ENCODE data around the gene ADGRF1. TPM values are rescaled to one million over a fixed set of nuclear protein-coding genes. Genes with fewer than 3 reads are reported as not detected.
"Not testable (repeated sequence)": the region's sequence is repeated elsewhere in the genome, so short reads cannot be mapped to it uniquely, and the experiment has no call there.

Gene ADGRF1
- not detected in 2 replicates for total RNA-seq (2014; rRNA removed; shearing (Covaris generic))

GRCh38 chr6:47042275-47042791, at the start of gene ADGRF1:
Gene ADGRF1 (minus strand): TSS chr6:47042332. CDS start chr6:47029061, 13,271 bp downstream.
- no peak for DNase-seq (ENCODE audit: low read depth in 1 of 2, low spot score in 2 of 2)
- H3K27me3 ChIP-seq (replicated peaks), result no peaks in the 10 kb centered on the region
- H3K4me1 ChIP-seq (replicated peaks), result peaks cover 15% of the 10 kb centered on the region
- H3K9me3 ChIP-seq (replicated peaks), result no peaks in the 10 kb centered on the region
- no peak within 1 kb of the TSS for H3K4me3 ChIP-seq
- no peaks in the 10 kb centered on the region for H3K36me3 ChIP-seq
- H3K27ac ChIP-seq, result no peak within 1 kb of the TSS

- H3K4me1 ChIP-seq (replicated peaks), result no peaks in the 10 kb centered on the region
- H3K27ac ChIP-seq, result no peak overlapping the region
- no peak overlapping the region for H3K4me3 ChIP-seq
- no peaks in the 10 kb centered on the region for H3K36me3 ChIP-seq
- no peaks in the 10 kb centered on the region for H3K9me3 ChIP-seq (replicated peaks)
- no peaks in the 10 kb centered on the region for H3K27me3 ChIP-seq (replicated peaks)
- DNase-seq (ENCODE audit: low read depth in 1 of 2, low spot score in 2 of 2), result no peak
Measured at GRCh38 chr6:47090881-47091280, 48.7 kb upstream of the ADGRF1 start.

GRCh38 chr6:47089473-47089872, 47.3 kb upstream of the ADGRF1 start:
- H3K9me3 ChIP-seq (replicated peaks); H3K4me1 ChIP-seq (replicated peaks); H3K36me3 ChIP-seq; H3K27ac ChIP-seq; H3K4me3 ChIP-seq; DNase-seq (ENCODE audit: low read depth in 1 of 2, low spot score in 2 of 2); H3K27me3 ChIP-seq (replicated peaks): not testable (repeated sequence)

GRCh38 chr6:47086051-47086770, 44.1 kb upstream of the ADGRF1 start:
- no peaks in the 10 kb centered on the region for H3K4me1 ChIP-seq (replicated peaks)
- no peaks in the 10 kb centered on the region for H3K36me3 ChIP-seq
- DNase-seq (ENCODE audit: low read depth in 1 of 2, low spot score in 2 of 2), result no peak
- H3K9me3 ChIP-seq (replicated peaks), result no peaks in the 10 kb centered on the region
- no peak overlapping the region for H3K27ac ChIP-seq
- no peaks in the 10 kb centered on the region; the same call in 1 of the 2 replicates for H3K27me3 ChIP-seq (replicated peaks)
- no peak overlapping the region for H3K4me3 ChIP-seq

- no peak overlapping the region for H3K4me3 ChIP-seq
- no peaks in the 10 kb centered on the region; the same call in 1 of the 2 replicates for H3K27me3 ChIP-seq (replicated peaks)
- no peak overlapping the region for H3K27ac ChIP-seq
- no peaks in the 10 kb centered on the region for H3K36me3 ChIP-seq
- no peak for DNase-seq (ENCODE audit: low read depth in 1 of 2, low spot score in 2 of 2)
- no peaks in the 10 kb centered on the region for H3K9me3 ChIP-seq (replicated peaks)
- H3K4me1 ChIP-seq (replicated peaks), result no peaks in the 10 kb centered on the region
Measured at GRCh38 chr6:47084610-47085009, 42.5 kb upstream of the ADGRF1 start.

GRCh38 chr6:47083586-47084047, 41.5 kb upstream of the ADGRF1 start:
- no peak overlapping the region for H3K27ac ChIP-seq
- no peaks in the 10 kb centered on the region for H3K4me1 ChIP-seq (replicated peaks)
- no peak overlapping the region for H3K4me3 ChIP-seq
- H3K36me3 ChIP-seq, result no peaks in the 10 kb centered on the region
- H3K9me3 ChIP-seq (replicated peaks), result no peaks in the 10 kb centered on the region
- no peak for DNase-seq (ENCODE audit: low read depth in 1 of 2, low spot score in 2 of 2)
- H3K27me3 ChIP-seq (replicated peaks), result no peaks in the 10 kb centered on the region; the same call in 1 of the 2 replicates

GRCh38 chr6:47080083-47080596, 38.0 kb upstream of the ADGRF1 start:
- peaks cover 4% of the 10 kb centered on the region; the same call in 1 of the 2 replicates for H3K27me3 ChIP-seq (replicated peaks)
- DNase-seq (ENCODE audit: low read depth in 1 of 2, low spot score in 2 of 2), result no peak
- no peaks in the 10 kb centered on the region for H3K36me3 ChIP-seq
- H3K9me3 ChIP-seq (replicated peaks), result no peaks in the 10 kb centered on the region
- H3K27ac ChIP-seq, result no peak overlapping the region
- H3K4me1 ChIP-seq (replicated peaks), result no peaks in the 10 kb centered on the region
- H3K4me3 ChIP-seq, result no peak overlapping the region

- Histone ChIP-seq H3K27ac (no peak overlapping the region), H3K27me3 (replicated peaks) (peaks cover 4% of the 10 kb centered on the region; the same call in 1 of the 2 replicates)
Measured at GRCh38 chr6:47079638-47080037, 37.5 kb upstream of the ADGRF1 start.

GRCh38 chr6:47078991-47079390, 36.9 kb upstream of the ADGRF1 start:
- Histone ChIP-seq H3K36me3 (no peaks in the 10 kb centered on the region), H3K9me3 (replicated peaks) (no peaks in the 10 kb centered on the region), H3K4me3 (no peak overlapping the region), H3K27me3 (replicated peaks) (peaks cover 4% of the 10 kb centered on the region; the same call in 1 of the 2 replicates), H3K27ac (no peak overlapping the region), H3K4me1 (replicated peaks) (no peaks in the 10 kb centered on the region)
- DNase-seq (ENCODE audit: low read depth in 1 of 2, low spot score in 2 of 2), result no peak

More at GRCh38 chr6:47079638-47080037, 37.5 kb upstream of the ADGRF1 start:
- no peaks in the 10 kb centered on the region for H3K4me1 ChIP-seq (replicated peaks)
- H3K36me3 ChIP-seq, result no peaks in the 10 kb centered on the region
- no peaks in the 10 kb centered on the region for H3K9me3 ChIP-seq (replicated peaks)
- H3K4me3 ChIP-seq, result no peak overlapping the region
- no peak for DNase-seq (ENCODE audit: low read depth in 1 of 2, low spot score in 2 of 2)

GRCh38 chr6:47076422-47077344, 34.6 kb upstream of the ADGRF1 start:
- Histone ChIP-seq H3K36me3 (no peaks in the 10 kb centered on the region), H3K9me3 (replicated peaks) (no peaks in the 10 kb centered on the region), H3K27me3 (replicated peaks) (peaks cover 4% of the 10 kb centered on the region; the same call in 1 of the 2 replicates), H3K27ac (no peak overlapping the region), H3K4me1 (replicated peaks) (no peaks in the 10 kb centered on the region), H3K4me3 (no peak overlapping the region)
- no peak for DNase-seq (ENCODE audit: low read depth in 1 of 2, low spot score in 2 of 2)

- Histone ChIP-seq H3K36me3 (no peaks in the 10 kb centered on the region), H3K27me3 (replicated peaks) (peaks cover 4% of the 10 kb centered on the region; the same call in 1 of the 2 replicates), H3K9me3 (replicated peaks) (no peaks in the 10 kb centered on the region), H3K4me3 (no peak overlapping the region), H3K4me1 (replicated peaks) (no peaks in the 10 kb centered on the region), H3K27ac (no peak overlapping the region)
- no peak for DNase-seq (ENCODE audit: low read depth in 1 of 2, low spot score in 2 of 2)
Measured at GRCh38 chr6:47075741-47076421, 33.7 kb upstream of the ADGRF1 start.

- no peaks in the 10 kb centered on the region for H3K9me3 ChIP-seq (replicated peaks)
- H3K36me3 ChIP-seq, result no peaks in the 10 kb centered on the region
- H3K4me1 ChIP-seq (replicated peaks), result no peaks in the 10 kb centered on the region
- H3K4me3 ChIP-seq, result no peak overlapping the region
- no peak for DNase-seq (ENCODE audit: low read depth in 1 of 2, low spot score in 2 of 2)
- H3K27me3 ChIP-seq (replicated peaks), result peaks cover 4% of the 10 kb centered on the region; the same call in 1 of the 2 replicates
- H3K27ac ChIP-seq, result no peak overlapping the region
Measured at GRCh38 chr6:47075168-47075567, 33.0 kb upstream of the ADGRF1 start.

Measured in SJSA1 (cell line).